ENCODE results near the gene PRIM2.
"Not testable (repeated sequence)": the region's sequence is repeated elsewhere in the genome, so short reads cannot be mapped to it uniquely, and the experiment has no call there.

PRIM2 gene

DNA sequence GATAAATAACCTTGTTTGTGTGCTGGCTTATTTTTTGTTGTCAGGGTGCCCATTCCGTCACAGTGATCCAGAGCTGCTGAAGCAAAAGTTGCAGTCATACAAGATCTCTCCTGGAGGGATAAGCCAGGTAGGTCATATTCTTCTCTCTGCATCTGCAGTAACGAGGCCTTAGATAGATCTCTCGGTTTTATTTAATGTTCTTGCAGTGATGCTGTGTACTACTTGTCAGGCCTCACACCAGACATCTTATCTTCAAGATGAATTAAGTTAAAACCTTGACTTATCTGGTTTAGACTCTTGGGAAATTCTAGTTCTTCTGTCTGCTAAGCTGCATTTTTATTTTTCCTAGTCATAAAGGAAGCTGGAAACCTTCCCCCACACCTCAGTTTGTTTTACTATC, 288.9 kb downstream of the PRIM2 start:
- not testable (repeated sequence) for DNase-seq (ENCODE audit: low read depth in 2 of 2)

DNA sequence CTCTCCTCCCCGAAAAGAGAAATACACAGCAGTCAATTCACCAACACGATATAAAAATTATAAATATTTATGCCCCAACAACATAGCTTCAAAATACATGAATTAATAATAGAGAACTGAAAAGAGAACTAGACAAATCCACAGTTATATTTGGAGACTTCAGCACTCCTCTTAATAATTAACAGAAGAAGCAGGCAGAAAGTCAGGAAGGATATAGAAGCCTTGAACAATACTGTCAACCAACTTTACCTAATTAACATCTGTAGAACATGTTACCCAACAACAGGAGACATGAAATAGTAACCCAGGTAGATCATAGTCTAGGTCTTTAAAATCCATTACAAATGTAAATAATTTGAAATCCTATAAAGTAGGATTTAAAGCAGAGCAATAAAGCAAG, 293.2 kb downstream of the PRIM2 start:
- DNase-seq (ENCODE audit: low read depth in 2 of 2), result not testable (repeated sequence)

DNA sequence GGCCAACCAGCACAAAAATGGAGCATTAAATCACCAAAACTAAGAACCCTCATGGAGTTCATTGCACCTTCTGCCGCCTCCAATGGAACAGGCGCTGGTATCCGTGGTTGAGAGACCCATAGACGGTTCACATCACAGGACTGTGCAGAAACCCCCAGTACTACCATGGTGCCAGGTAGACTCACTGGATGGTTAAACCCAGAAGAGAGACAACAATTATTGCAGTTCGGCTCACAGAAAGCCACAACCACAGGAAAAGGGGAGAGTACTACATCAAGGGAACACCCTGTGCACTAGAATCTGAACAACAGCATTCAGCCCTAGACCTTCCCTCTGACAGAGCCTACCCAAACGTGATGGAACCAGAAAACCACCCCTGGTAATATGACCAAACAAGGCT, 301.5 kb downstream of the PRIM2 start:
- not testable (repeated sequence) for DNase-seq (ENCODE audit: low read depth in 2 of 2)

DNA sequence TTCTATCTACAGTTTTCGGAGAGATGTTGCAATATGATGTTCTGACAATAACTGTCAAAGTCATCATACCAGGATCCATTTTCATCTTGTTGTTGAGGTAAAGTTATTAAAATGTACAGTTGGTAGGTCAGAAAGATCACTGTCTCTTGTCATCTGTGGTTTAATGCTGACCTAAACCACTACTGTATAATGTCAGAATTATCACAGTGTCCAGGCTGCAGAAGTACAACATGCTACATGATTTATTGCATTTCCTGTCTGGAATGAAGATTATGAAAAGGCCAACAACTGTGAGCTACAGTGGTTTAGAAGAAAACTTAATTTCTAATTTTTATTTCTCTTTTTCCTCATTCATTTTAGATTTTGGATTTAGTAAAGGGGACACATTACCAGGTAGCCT, 314.3 kb downstream of the PRIM2 start:
- not testable (repeated sequence) for DNase-seq (ENCODE audit: low read depth in 2 of 2)

DNA sequence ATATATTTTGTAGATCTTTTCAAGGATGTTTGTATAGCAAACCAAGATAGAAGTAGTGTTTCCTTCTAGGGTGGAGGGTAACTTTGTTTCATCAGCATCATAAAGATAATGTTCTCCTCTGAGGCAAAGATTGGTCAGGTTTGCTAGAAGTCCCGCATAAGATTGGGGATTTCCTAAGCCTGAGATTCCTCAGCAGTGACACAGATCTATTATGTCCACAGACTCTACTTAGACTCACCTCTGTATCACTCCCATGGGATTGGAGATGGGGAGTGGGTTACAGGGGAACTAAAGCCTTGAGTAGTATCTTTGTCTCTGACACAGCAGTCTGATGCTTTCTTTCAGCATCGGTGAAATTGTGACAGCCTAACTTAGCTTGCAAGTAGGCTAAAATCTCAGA, 341.1 kb downstream of the PRIM2 start:
- not testable (repeated sequence) for DNase-seq (ENCODE audit: low read depth in 2 of 2)

DNA sequence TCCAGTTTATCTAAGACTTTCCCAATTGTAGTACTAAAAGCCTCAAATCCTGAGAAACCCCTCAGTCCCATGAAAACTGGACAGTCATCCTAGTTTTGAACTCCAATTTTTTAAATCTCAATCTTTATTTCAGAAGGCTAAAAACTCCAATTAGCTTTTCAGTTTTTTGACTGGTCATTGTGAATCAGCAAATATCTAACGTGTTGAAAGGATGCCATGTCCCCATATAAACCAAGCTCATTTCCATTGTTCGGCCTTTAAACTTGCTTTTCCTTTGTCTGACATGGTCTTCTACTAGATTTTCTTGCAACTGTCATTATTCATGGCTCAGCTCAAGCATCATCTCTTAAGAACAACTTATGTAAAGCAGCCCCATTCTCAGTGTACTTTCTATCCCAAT, 342.4 kb downstream of the PRIM2 start:
- not testable (repeated sequence) for DNase-seq (ENCODE audit: low read depth in 2 of 2)

DNA sequence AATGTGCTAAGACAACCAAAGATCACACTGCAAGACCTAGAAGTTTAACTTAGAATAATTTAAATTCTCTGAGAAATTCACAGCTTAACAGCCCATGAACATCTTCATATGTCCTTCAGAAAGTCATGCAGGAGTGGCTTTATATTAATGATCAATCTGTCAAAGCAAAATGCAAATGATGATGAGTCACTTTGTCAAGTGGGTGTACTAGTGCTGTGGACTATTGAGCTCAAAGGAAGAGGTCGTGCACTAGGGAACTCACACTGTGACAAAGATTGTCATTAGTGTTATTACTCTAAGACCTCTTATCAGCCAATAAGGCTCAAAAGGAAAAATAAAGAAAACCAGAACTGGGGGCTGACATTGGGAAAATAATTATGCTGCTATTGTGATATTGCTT, 343.5 kb downstream of the PRIM2 start:
- not testable (repeated sequence) for DNase-seq (ENCODE audit: low read depth in 2 of 2)

DNA sequence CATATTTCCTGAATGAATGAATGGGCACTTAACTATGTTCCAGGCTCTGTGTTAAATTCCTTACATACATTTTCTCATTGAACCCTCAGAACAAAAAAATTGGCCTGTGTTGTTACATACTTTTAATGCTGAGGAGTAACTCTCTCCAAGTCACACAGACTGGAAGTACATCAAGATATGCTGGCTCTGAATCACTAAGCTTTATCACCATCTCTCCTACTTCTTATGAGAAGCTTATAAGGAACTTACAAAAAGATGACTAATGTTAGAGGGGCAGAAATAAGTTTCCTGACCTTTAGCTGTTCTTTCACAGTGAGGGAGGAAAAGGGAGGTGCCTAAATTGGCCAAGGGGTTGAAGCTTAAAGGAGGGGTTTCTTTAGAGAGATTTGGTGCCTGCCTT, 350.7 kb downstream of the PRIM2 start:
- not testable (repeated sequence) for DNase-seq (ENCODE audit: low read depth in 2 of 2)

DNA sequence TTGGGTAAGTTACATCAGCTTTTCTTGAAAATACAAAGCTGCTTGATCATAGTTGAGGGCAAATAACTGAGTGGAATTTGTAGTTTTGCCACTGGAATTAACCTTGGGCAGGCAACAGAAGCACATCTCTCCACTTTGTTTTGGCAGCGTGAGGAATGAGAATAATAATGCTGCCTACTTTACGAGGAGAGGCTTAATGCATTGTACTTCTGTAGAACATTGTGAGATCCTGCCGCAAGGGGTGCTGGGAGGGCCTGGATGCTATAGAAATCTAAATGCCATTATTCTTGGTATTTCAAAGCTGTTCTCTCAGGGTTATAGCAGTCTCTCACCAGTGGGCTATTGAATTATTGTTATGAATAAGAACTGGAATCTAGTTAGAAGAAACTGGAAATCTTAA, 353.8 kb downstream of the PRIM2 start:
- not testable (repeated sequence) for DNase-seq (ENCODE audit: low read depth in 2 of 2)

DNA sequence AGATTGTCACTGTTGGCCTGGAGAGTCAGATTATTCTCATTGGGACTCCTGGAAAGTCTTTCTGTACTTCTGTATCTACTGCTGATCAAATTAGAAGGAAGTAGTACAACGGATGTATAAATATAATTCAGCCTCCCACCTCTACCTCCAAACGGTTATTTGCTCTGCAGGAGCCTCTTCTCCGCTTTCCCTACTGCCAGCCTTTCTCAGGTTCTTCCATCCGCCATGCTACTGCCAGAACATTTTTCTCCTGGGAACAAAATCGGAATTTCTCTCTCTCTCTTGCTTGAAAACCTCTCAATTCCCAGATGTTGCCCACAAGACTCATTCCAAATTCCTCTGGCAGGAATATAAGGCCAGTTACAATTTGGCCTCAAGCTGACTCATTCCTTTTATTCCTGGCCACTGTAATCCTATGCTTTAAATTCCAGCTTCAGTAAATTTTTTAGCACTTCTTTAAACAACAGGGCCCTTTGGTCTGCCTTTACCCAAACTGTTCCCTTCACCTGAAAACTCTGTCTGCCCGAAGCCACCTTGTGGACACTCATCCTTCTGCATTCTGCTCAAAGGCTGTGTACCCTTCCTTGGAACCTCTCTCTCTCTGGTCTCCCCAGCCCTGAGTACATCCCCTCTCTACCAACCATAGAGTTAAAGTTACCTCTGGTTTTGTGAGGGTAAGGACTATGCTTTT, 354.7 kb downstream of the PRIM2 start:
- not testable (repeated sequence) for DNase-seq (ENCODE audit: low read depth in 2 of 2)

DNA sequence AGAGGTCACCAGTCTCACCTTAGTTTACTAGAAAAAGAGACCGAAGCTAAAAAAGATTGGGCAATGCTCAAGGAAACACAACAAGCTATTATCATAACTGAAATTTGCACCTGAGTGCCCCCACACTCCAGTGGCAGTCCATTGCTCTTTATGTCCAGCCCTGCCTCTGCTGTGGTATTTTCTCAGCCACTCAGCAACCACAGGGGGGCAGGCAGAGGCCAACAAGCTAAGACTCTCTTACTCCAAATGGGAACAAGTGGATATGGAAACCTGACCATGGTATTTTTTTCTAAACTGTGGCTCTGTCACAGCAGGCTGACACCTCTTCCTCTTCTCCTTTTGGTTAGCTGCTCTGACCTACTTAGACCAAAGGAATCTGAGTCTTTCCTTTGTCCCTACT, 355.9 kb downstream of the PRIM2 start:
- not testable (repeated sequence) for DNase-seq (ENCODE audit: low read depth in 2 of 2)

DNA sequence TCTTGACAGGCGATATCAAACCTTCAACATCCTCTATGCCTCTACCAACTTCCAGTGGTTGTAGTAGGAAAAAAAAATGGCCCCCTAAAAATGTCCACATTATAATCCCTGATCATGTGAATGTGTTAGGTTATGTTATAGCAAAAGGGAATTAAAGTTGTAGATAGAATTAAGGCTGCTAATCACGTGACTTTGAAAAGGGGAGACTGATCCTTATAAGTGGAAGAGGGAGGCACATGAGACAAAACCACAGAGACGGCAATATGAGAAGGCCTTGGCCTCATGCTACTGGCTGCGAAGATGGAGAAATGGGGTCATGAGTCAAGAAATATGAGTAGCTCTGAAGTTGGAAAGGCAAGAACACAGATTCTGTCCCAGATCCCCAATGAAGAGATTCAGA, 358.0 kb downstream of the PRIM2 start:
- DNase-seq (ENCODE audit: low read depth in 2 of 2), result not testable (repeated sequence)

DNA sequence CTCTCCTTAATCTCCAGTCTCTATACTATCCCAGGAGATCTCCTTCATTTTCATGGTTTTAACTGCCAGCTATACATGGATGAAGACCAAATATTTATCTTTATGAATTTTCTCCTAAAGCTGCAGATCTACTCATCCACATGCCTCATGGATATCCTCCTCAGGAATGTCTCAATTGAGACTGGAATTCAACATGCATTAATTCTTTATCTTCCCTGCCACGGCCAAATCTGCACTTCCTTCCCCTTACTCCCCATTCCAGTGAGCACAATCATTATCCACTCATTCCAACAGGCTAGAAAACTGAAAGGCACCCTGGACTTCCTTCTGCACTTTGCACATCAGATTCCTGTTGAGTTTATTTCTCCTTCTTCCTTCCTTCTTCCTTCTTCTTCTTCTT, 379.0 kb downstream of the PRIM2 start:
- DNase-seq (ENCODE audit: low read depth in 2 of 2), result not testable (repeated sequence)
